ENCODE measurements around the gene TMEM220. TPM values are rescaled to one million over a fixed set of nuclear protein-coding genes. Genes with fewer than 3 reads are reported as not detected.

The TMEM220 gene
- total RNA-seq, 1 experiment from 2014 or later: not detected

- no peaks in the 10 kb centered on the region for H3F3A ChIP-seq (ENCODE audit: insufficient read depth, low read depth)
- no peaks in the 10 kb centered on the region for H3K79me2 ChIP-seq (ENCODE audit: low read depth)
- TF ChIP-seq EZH2 (IDR thresholded peaks at IDR 0.05; ENCODE audit: low read depth) (no peak), CTCF (conservative IDR thresholded peaks at IDR 0.05) (no peak)
- POLR2A ChIA-PET (ENCODE audit: unreplicated experiment): no interaction called here
- H3K36me3 ChIP-seq (ENCODE audit: low read depth): no peaks in the 10 kb centered on the region
- no TSS peak for BruUV-seq (replicated peaks)
- H4K20me1 ChIP-seq (ENCODE audit: insufficient read depth): no peaks in the 10 kb centered on the region
- intact Hi-C loops (cut with micrococcal nuclease; ENCODE audit: unreplicated experiment): no loop called here
- no peak overlapping the region for H3K4me3 ChIP-seq
- H3K9me2 ChIP-seq (ENCODE audit: insufficient read depth): no peaks in the 10 kb centered on the region
- H3K4me1 ChIP-seq (replicated peaks; ENCODE audit: insufficient read depth): no peaks in the 10 kb centered on the region
- no peak overlapping the region for H2AFZ ChIP-seq
- H3K9me3 ChIP-seq (ENCODE audit: insufficient read depth, low read depth): no peaks in the 10 kb centered on the region
- DNase-seq: no peak
- CTCF ChIA-PET: interaction anchor here (0.6 kb wide), 1 partner anchor 1248 kb away, joined by 5 read pairs; no protein-coding TSS in a partner anchor
- H3K4me2 ChIP-seq: no peak overlapping the region
- peaks cover 58% of the 10 kb centered on the region for H3K27me3 ChIP-seq (ENCODE audit: insufficient read depth, low read depth)
- no peak overlapping the region for H3K27ac ChIP-seq
These were observed 12.6 kb upstream of the TMEM220 start for GRCh38 chr17:10742431-10742830.

GRCh38 chr17:10741416-10742135, 11.8 kb upstream of the TMEM220 start:
- BruUV-seq (replicated peaks): no TSS peak
- Histone ChIP-seq H3K36me3 (ENCODE audit: low read depth) (no peaks in the 10 kb centered on the region), H3K27ac (no peak overlapping the region), H2AFZ (no peak overlapping the region), H3F3A (ENCODE audit: insufficient read depth, low read depth) (no peaks in the 10 kb centered on the region), H3K9me3 (ENCODE audit: insufficient read depth, low read depth) (no peaks in the 10 kb centered on the region), H3K79me2 (ENCODE audit: low read depth) (no peaks in the 10 kb centered on the region), H3K9me2 (ENCODE audit: insufficient read depth) (no peaks in the 10 kb centered on the region), H3K27me3 (ENCODE audit: insufficient read depth, low read depth) (peaks cover 53% of the 10 kb centered on the region), H3K4me2 (no peak overlapping the region), H3K4me1 (replicated peaks; ENCODE audit: insufficient read depth) (no peaks in the 10 kb centered on the region), H4K20me1 (ENCODE audit: insufficient read depth) (no peaks in the 10 kb centered on the region), H3K4me3 (no peak overlapping the region)
- POLR2A ChIA-PET (ENCODE audit: unreplicated experiment): no interaction called here
- no peak for TF ChIP-seq CTCF (conservative IDR thresholded peaks at IDR 0.05)
- TF ChIP-seq EZH2 (IDR thresholded peaks at IDR 0.05; ENCODE audit: low read depth): no peak
- no peak for DNase-seq
- intact Hi-C loops (cut with micrococcal nuclease; ENCODE audit: unreplicated experiment): no loop called here
- CTCF ChIA-PET: no interaction called here

GRCh38 chr17:10739386-10739785, 9.6 kb upstream of the TMEM220 start:
- Histone ChIP-seq H3K4me2 (no peak overlapping the region), H3K36me3 (ENCODE audit: low read depth) (no peaks in the 10 kb centered on the region)
- POLR2A ChIA-PET (ENCODE audit: unreplicated experiment): no interaction called here

More at GRCh38 chr17:10739386-10739785, 9.6 kb upstream of the TMEM220 start:
- BruUV-seq (replicated peaks): no TSS peak
- no peak overlapping the region for H3K27ac ChIP-seq
- CTCF ChIA-PET: no interaction called here
- no peaks in the 10 kb centered on the region for H3K4me1 ChIP-seq (replicated peaks; ENCODE audit: insufficient read depth)
- TF ChIP-seq EZH2 (IDR thresholded peaks at IDR 0.05; ENCODE audit: low read depth) (no peak), CTCF (conservative IDR thresholded peaks at IDR 0.05) (no peak)
- intact Hi-C loops (cut with micrococcal nuclease; ENCODE audit: unreplicated experiment): loop anchor here (10.0 kb wide), 1 partner anchor 1245 kb away; no protein-coding TSS in a partner anchor
- DNase-seq: no peak
- no peak overlapping the region for H2AFZ ChIP-seq
- H3K27me3 ChIP-seq (ENCODE audit: insufficient read depth, low read depth): peaks cover 39% of the 10 kb centered on the region
- no peaks in the 10 kb centered on the region for H3K9me2 ChIP-seq (ENCODE audit: insufficient read depth)
- no peaks in the 10 kb centered on the region for H4K20me1 ChIP-seq (ENCODE audit: insufficient read depth)
- H3K79me2 ChIP-seq (ENCODE audit: low read depth): no peaks in the 10 kb centered on the region
- H3K4me3 ChIP-seq: no peak overlapping the region
- no peaks in the 10 kb centered on the region for H3K9me3 ChIP-seq (ENCODE audit: insufficient read depth, low read depth)
- H3F3A ChIP-seq (ENCODE audit: insufficient read depth, low read depth): no peaks in the 10 kb centered on the region

All from PC-9 (cell line).